Measurements from ENCODE around the gene DNAH8. TPM values are rescaled to one million over a fixed set of nuclear protein-coding genes. Genes with fewer than 3 reads are reported as not detected.

The DNAH8 gene, protein sequence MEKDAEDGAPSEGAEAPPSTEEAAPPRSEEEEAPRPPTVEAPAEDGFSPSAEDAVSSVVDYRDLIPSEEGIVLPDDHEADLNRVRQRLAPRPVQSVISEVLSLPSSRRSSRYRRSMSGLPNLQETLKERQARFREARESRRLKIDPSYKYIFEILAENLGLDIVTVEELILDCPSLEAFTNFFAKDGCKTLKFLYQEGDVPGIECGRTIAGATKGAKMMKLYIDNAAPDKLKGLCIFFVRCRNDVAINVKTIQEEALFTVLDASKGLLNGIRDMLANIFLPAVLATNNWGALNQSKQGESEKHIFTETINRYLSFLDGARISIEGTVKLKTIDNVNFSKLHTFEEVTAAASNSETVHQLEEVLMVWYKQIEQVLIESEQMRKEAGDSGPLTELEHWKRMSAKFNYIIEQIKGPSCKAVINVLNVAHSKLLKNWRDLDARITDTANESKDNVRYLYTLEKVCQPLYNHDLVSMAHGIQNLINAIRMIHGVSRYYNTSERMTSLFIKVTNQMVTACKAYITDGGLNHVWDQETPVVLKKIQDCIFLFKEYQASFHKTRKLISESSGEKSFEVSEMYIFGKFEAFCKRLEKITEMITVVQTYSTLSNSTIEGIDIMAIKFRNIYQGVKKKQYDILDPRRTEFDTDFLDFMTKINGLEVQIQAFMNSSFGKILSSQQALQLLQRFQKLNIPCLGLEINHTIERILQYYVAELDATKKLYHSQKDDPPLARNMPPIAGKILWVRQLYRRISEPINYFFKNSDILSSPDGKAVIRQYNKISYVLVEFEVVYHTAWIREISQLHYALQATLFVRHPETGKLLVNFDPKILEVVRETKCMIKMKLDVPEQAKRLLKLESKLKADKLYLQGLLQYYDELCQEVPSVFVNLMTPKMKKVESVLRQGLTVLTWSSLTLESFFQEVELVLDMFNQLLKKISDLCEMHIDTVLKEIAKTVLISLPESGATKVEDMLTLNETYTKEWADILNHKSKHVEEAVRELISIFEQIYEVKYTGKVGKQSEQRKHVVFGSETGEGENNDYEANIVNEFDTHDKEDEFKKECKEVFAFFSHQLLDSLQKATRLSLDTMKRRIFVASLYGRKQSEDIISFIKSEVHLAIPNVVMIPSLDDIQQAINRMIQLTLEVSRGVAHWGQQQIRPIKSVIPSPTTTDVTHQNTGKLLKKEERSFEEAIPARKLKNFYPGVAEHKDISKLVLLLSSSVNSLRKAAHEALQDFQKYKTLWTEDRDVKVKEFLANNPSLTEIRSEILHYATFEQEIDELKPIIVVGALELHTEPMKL (N-terminal part only)
- not detected in 2 replicates for total RNA-seq (2014; rRNA removed; shearing (Covaris generic))

DNA sequence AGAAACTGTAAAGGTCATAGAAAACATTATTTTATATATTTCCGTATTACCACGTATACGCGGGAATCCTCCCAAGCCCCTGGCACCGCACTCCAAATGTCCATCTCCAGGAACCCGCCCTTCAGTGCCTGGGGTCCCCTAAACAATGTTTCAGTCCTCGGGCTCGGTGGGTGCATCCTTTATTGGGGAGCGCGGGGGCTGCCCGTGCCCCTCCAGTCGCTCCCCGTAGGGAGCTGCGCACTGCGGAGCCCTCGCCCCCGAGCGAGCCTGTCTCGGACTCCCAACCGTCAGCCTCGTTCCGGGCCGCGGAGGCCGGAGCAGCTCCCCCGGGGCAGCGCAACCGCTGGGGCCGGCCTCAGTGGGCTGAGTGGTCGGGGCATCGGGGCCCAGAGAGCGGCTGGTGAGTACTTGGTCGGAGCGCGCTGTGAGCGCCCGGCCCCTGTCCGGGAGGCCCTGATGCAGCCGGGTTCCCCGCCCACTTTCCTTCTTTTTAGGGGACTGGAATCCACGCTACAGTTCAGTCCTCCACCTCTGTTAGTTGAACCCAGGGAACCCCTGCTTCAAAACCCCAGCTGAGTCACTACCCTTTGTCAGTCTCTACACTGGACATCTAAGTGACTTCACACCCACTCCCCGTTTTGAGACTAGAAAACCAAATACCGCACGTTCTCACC, at the start of gene DNAH8:
DNAH8 (plus strand) TSS at position 296 of the 674 bp plus-strand sequence. CDS start 7,499 bp downstream, outside the sequence.
- DNase-seq (ENCODE audit: low spot score), result no peak
- in situ Hi-C loops (cut with HindIII; ENCODE audit: low sequenced_read_pairs), result no loop called here

DNA sequence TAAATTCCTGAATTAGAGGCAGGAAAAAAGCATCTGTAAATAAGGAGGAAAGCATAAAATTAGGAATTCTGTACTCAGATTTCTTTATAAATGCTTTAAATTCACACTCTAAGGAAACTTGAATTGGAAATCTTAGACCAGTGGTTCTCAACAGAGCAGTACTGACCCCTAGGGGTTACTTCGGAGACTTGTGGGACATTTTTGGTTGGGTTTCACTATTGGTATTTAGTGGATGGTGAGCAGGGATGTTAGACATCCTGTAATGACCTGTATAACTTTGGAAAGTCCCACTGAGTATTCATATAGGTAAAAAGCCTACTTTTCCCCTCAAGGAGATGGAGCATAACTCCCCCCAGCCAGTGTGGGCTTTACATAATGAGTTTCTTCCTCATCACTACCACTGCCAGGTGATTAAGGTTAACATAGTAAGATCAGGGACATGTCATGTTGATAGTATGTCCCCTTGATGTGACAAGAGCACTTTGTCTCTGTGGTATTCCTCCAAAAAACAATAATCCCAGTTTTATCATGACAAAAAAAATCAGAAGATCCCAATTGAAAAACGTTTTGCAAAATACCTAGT, 43.1 kb upstream of the DNAH8 start:
- peak; percentile 50 for DNase-seq (ENCODE audit: low spot score)
- in situ Hi-C loops (cut with HindIII; ENCODE audit: low sequenced_read_pairs), result no loop called here

DNA sequence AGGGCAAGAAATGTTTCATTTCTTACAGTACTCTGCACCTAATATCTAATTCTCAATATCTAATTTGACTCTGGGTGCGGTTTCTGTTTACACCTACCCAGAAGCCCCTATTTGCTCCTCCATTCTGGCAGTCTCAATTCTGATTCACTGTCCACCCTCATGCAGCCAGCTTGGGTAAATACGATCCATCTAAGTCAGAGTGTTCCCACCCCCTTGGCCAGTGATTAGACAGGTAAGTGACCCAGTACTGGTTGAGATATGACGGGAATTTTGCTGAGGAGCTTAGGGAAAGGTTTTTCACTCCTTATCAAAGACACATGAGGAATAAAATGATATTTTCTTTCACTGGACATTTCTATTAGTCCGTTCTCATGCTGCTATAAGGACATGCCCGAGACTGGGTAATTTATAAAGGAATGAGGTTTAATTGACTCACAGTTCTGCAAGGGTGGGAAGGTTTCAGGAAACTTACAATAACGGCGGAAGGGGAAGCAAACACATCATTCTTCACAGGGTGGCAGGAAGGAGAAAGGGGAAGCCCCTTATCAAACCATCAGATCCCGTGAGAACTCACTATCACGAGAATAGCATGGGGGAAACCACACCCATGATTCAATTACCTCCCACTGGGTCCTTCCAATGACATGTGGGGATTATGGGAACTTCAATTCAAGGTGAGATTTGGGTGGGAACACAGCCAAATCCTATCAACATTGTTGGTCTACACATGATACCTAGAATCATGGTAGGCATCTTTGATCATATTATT, 41.5 kb upstream of the DNAH8 start:
- in situ Hi-C loops (cut with HindIII; ENCODE audit: low sequenced_read_pairs), result no loop called here
- no peak for DNase-seq (ENCODE audit: low spot score)

DNA sequence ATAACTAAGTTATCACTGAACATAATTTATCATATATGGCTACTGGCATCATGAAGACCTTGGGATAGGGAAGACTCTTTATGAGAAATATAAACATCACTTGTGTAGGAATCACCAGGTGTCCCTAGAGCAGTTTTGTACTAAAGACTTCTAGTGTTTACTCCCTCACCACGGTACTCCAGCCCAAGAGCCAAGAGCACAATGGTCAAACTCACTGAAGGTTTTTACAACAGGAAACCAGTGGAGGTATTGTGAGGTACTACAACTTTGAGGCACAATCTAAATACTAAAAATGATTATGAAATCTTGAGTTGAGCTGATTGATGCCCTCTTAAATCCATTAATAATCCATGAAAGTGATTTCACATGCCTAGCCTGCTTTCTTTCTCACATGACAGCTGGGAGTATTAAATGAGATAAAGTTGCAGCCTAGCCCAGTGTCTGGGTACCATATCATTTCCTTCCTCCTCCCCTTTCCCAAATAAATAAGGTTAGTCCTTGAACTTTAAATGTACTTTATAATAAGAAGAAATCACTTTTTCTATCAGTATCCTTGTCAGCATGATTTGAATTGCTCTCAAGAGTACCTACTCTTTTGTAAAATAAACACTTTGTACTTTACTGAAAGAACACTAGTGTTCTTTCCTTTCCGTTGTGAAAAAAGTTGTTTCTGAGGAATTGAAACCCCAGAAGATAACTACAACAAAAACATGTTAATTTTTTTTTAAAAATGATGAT, 38.7 kb upstream of the DNAH8 start:
- in situ Hi-C loops (cut with HindIII; ENCODE audit: low sequenced_read_pairs), result no loop called here
- no peak for DNase-seq (ENCODE audit: low spot score)

DNA sequence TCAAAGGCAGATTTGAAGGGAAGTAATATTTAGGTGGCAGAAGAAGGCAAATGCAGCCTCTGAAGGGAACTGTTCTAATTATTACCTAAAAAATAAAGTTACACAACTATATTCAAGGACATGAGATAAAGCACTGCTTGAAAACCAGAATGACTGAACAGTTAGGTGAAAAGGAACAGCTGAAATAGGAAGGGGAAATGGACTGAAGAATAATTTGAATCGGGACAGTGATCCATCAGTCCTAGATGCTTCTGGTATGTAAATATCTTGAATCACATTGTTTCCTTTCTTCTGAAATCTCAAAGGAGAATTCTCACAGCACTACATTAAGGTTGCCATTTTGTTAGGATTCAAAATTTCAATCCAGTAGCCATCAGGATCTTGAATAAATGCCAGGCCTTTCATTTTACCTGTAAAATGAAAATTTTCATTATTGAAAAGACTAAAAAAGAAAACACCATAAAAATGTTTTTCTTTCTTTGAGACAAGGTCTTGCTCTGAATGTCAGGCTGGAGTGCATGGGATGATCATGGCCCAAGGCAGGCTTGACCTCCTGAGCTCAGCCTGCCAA, 38.1 kb upstream of the DNAH8 start:
- no peak for DNase-seq (ENCODE audit: low spot score)
- in situ Hi-C loops (cut with HindIII; ENCODE audit: low sequenced_read_pairs), result no loop called here

DNA sequence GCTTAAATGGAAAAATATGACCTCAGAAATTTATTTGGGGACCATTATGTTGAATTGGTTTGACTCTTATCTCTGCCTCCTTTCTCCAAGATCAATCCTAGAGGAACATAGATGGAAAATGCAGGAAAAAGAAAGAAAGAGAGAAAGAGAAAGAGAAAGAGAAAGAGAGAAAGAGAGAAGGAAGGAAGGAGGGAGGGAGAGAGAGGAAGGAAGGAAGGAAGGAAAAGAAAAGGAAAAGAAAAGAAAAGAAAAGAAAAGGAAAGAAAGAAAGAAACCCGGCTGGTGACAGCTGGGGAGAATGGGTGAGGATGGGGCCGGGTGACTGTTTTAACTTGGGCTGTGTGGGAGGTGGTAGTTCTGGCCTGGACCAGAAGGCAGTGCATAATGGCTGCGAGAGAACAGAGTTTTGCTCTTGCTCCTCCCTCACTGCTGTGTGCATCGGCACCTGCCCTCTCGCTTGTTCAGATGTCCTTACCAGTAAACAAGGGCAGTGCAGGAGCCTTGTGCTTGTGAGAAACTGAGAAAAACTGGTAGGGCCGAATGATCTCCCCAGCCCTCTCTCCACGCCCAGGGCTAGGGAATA, 36.8 kb upstream of the DNAH8 start:
- in situ Hi-C loops (cut with HindIII; ENCODE audit: low sequenced_read_pairs), result no loop called here

DNA sequence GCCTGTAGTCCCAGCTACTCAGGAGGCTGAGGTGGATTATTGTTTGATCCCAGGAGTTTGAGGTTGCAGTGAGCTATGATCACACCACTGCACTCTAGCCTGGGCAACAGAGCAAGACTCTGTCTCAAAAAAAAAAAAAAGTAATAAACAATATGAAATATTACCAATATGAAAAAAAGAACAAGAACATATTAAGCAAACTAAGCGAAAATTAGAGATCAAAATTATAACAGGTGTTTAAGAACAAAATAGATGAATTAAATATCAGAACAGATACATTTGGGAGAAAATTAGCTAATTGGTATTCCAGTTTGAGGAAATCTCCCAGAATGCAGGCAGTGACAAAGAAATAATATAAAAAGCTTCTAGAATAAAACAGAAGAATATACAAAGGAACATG, 35.4 kb upstream of the DNAH8 start:
- no peak for DNase-seq (ENCODE audit: low spot score)
- in situ Hi-C loops (cut with HindIII; ENCODE audit: low sequenced_read_pairs), result no loop called here

More for the DNA sequence above, 36.8 kb upstream of the DNAH8 start:
- no peak for DNase-seq (ENCODE audit: low spot score)

DNA sequence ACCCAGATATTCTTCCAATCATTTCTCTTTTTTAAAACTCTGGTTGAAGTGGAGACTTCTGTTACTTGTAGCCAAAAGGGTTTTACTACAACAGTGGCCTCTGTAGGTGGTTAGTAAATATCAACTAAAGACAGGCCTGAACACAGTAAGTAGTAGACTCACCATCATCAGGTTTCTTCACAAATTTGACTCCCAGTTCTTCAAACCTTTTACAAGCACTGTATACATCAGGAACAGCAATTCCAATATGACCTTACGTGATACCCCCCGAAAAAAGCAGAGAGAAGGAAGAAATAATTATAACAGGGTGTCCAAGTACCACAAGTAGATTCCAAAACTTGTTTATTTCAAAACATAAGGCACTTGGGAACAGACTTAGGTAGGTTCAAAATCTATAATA, 33.3 kb upstream of the DNAH8 start:
- in situ Hi-C loops (cut with HindIII; ENCODE audit: low sequenced_read_pairs), result no loop called here
- DNase-seq (ENCODE audit: low spot score), result no peak

DNA sequence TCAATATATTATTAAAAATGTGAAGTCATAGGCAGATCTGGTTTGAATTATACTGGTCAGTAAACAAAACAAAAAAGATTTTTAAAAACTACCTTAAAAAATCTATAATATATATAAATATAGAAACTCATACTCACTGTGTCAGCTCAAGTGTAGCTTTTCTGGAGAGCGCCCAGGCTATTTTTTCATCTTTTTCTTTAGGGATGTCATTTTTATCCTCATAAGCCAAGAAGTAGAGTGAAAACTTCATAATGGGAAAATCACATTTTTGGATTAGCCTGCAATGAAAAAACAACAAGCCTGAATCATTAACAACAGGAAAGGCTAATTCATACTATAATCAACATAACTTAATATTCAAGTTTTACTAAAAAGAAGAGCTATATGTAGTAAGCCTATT, 30.9 kb upstream of the DNAH8 start:
- in situ Hi-C loops (cut with HindIII; ENCODE audit: low sequenced_read_pairs), result no loop called here

DNA sequence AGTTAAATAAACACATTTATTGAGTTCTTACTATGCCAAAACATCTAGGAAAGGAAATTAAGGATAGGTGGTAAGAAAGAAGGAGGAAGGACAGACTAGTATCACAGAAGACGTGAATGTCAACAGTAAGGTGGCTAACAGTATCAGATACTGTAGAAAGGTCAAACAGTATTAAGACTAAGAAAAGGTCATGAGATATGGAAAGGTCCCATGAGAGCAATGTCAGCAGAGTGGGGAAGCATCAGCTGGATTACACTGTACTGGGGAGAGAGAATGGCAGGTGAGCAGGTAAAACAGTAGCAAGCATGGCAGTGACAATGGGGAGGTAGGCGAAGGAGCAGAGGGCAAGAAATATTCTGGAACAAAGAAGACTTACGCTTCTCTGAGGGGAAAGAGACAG, 30.2 kb upstream of the DNAH8 start:
- no peak for DNase-seq (ENCODE audit: low spot score)
- in situ Hi-C loops (cut with HindIII; ENCODE audit: low sequenced_read_pairs), result no loop called here

More for the DNA sequence above, 30.9 kb upstream of the DNAH8 start:
- DNase-seq (ENCODE audit: low spot score), result no peak

DNA sequence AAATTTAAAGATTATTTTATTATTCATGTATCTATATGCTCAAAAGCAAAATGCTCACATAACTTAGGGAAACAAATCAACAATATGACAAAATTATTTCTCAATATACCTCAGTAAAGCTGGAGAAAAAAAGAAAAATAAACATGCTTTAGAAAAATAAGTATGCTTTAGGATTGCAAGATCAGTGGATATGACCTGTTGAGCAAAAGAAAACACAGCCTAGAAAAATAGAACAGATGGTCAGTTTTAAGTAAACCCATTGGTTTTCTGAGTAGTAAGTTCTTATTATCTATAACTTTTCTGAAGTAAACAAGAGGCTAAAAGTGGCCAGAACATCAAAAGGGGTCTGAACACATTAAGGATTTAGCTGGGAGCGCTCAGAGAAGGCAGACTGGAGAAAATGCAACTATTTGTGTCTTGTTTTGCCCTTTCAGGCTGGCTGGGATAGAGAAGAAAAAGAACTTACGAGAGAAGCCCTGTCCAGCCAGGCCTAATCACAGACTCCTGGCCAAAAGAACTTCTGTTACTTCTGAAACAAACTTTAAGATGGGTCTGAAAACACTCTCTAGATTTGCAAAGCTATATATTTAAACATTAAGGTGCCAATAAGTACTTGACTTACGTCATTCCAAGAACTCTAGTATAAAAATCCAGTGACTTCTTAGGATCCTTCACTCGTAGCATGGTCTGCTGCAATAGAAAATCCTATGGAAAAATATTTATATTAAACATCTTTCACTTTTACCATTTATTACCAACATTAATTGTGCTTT, 28.7 kb upstream of the DNAH8 start:
- in situ Hi-C loops (cut with HindIII; ENCODE audit: low sequenced_read_pairs), result no loop called here
- no peak for DNase-seq (ENCODE audit: low spot score)

DNA sequence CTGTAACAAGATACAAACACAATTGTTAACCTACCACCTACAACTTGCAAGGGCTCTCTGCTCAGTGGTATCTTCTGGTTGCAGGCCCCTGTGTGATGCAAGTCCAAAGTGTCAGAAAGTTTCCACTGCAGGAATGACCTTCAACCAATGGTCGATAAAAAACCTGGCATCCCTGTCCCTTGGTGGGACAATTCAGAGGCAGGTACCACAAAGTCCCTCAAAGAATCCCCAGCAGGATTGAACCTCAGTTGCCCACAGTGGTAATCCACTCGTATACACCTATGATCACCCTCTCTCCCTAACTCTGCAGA, 28.1 kb upstream of the DNAH8 start:
- no peak for DNase-seq (ENCODE audit: low spot score)
- in situ Hi-C loops (cut with HindIII; ENCODE audit: low sequenced_read_pairs), result no loop called here

DNA sequence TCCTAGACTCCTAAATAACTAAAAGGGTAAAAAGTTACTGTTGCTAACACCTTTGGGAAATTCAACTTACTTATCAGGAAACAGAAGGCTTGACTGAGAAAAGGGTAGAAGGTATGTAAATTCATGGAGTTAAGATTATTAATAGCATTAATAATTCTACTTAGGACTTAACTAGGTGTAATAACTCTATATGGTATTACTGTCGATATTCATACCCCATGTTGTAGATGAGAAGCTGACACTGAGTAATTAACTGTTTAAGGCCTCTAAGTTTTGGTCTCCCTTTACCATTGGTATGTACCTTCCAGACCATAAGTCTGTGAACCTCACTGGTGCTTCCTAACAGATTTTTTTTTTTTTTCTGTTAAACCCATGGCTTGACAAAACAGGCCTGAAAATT, 27.6 kb upstream of the DNAH8 start:
- no peak for DNase-seq (ENCODE audit: low spot score)
- in situ Hi-C loops (cut with HindIII; ENCODE audit: low sequenced_read_pairs), result no loop called here

DNA sequence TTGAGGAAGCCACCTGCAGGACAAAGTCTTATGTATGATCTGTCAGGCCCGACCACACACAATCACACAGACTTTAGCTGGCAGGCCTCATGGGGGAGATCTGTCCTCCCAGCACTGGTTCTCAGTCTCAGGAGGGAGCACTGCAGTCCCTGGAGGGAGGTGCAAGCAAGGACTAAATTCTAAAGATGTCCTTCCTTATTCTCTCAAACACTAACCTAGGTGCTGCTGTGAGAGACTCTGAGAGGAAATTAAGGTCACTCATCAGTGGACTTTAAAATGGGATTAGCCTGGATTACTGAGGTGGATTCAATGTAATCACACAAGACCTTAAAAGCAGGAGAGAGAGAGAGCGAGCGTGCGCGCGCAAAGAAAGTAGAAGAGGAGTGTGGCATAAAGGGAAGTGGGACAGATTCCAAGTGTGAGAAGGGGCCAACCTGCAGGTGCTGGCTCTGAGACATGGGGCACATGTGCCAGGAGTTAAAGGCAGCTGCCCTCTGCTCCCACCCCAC, 26.5 kb upstream of the DNAH8 start:
- DNase-seq (ENCODE audit: low spot score), result peak; percentile 31
- in situ Hi-C loops (cut with HindIII; ENCODE audit: low sequenced_read_pairs), result no loop called here

DNA sequence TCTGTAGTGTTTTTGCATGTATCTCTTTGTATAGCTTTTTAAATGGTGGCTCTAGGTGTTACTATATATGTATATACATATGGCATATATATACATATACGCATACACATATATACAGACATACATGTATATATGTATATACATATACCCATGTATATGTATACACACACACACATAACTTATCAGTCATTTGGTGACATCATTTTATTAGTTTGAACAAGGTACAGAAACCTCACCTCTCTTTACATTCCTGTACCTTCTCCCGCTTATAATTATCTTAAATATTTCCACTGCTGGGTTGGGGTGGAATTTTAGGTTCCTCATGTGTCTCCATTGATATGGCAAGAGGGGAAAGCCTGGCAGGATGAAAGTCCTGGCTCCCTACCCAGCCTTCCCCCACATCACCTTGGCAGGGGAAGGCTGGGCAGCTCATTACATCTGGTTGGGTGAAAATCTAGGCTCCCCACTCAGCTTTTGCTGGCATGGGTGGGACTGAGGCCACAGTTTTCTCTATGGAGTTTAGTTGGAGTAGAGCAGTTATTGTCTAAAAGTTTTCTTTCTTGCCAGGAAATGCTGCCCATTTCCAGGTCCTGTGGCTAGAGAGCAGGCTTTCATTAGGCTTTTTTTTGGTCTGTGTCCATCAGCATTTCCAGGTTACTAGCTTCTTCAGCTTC, 19.7 kb upstream of the DNAH8 start:
- in situ Hi-C loops (cut with HindIII; ENCODE audit: low sequenced_read_pairs), result no loop called here
- no peak for DNase-seq (ENCODE audit: low spot score)

Data from G401 (cell line).